ENCODE data around the gene CAPN14. TPM values are rescaled to one million over a fixed set of nuclear protein-coding genes. Genes with fewer than 3 reads are reported as not detected.

Gene CAPN14, protein sequence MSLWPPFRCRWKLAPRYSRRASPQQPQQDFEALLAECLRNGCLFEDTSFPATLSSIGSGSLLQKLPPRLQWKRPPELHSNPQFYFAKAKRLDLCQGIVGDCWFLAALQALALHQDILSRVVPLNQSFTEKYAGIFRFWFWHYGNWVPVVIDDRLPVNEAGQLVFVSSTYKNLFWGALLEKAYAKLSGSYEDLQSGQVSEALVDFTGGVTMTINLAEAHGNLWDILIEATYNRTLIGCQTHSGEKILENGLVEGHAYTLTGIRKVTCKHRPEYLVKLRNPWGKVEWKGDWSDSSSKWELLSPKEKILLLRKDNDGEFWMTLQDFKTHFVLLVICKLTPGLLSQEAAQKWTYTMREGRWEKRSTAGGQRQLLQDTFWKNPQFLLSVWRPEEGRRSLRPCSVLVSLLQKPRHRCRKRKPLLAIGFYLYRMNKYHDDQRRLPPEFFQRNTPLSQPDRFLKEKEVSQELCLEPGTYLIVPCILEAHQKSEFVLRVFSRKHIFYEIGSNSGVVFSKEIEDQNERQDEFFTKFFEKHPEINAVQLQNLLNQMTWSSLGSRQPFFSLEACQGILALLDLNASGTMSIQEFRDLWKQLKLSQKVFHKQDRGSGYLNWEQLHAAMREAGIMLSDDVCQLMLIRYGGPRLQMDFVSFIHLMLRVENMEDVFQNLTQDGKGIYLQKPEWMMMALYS
- polyA plus RNA-seq (2013, experiment 1 of 4), result 0.09 TPM
- 0.05 TPM for polyA plus RNA-seq (2013, experiment 2 of 4)
- not detected for polyA plus RNA-seq (2013, experiment 3 of 4)
- polyA plus RNA-seq (2013, experiment 4 of 4), result 0.12 TPM

DNA sequence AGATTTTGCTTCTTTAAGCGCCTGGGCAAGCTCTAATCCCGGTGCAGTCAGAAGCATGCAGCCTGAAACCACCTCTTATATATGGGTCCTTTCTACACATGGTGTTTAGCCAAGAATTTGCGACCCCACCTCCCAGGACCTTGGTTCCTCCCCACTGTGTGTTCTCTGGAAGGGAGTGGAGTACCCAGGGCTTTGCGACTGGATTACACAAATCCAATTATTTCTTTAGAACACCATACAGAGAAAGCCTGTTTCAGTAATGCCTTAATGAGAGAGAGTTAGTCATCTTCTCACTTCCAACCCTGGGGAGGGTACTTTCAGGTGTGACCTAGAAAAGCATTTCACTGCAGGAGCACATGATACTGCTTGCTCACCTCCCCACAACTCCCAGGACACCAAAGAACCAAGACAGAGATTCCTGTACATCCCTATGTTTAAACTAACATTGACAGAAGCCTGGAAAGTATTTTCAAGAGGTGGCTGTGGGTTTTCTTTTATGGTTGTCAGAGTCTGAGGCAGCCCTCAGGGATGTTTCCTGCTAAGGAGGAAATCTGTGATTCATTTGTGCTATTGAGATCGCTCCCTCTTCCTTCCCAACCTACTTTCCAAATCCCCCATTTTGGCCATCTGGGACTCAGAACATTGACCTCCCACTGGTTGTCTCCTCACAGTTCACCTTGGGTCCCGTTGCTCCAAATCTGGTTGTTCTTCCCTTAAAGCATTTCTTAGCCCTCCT lies at the start of gene CAPN14:
Gene CAPN14 (minus strand): TSS at position 51 of the 736 bp plus-strand sequence. CDS start 12,068 bp downstream, outside the sequence.
- Histone ChIP-seq H3K27ac (ENCODE audit: insufficient read depth, low read depth, low read length, poor library complexity, severe bottlenecking) (no peak within 1 kb of the TSS), H3K9me3 (ENCODE audit: control insufficient read depth, low read length) (no peaks in the 10 kb centered on the region), H3K36me3 (ENCODE audit: control insufficient read depth, insufficient read depth, low read length) (no peaks in the 10 kb centered on the region), H3K27me3 (ENCODE audit: control insufficient read depth, insufficient read depth, low read length, poor library complexity, severe bottlenecking) (no peaks in the 10 kb centered on the region), H3K4me1 (ENCODE audit: control insufficient read depth, insufficient read depth, low read length) (no peaks in the 10 kb centered on the region), H3K4me3 (ENCODE audit: insufficient read depth, low read depth, low read length) (no peak within 1 kb of the TSS)
- 83 to 85% methylated on average over 5 to 6 of the region's 6 CpGs for WGBS, 2 experiments

- H3K9me3 ChIP-seq (ENCODE audit: control insufficient read depth, low read length), result no peaks in the 10 kb centered on the region
- 91 to 94% methylated on average over 6 of the region's 6 CpGs for WGBS, 2 experiments
- no peak overlapping the region for H3K27ac ChIP-seq (ENCODE audit: insufficient read depth, low read depth, low read length, poor library complexity, severe bottlenecking)
- peaks cover 5% of the 10 kb centered on the region for H3K36me3 ChIP-seq (ENCODE audit: control insufficient read depth, insufficient read depth, low read length)
- no peaks in the 10 kb centered on the region for H3K27me3 ChIP-seq (ENCODE audit: control insufficient read depth, insufficient read depth, low read length, poor library complexity, severe bottlenecking)
- H3K4me1 ChIP-seq (ENCODE audit: control insufficient read depth, insufficient read depth, low read length), result no peaks in the 10 kb centered on the region
- no peak overlapping the region for H3K4me3 ChIP-seq (ENCODE audit: insufficient read depth, low read depth, low read length)
These were observed 49.5 kb upstream of the CAPN14 start for GRCh38 chr2:31266804-31267203.

DNA sequence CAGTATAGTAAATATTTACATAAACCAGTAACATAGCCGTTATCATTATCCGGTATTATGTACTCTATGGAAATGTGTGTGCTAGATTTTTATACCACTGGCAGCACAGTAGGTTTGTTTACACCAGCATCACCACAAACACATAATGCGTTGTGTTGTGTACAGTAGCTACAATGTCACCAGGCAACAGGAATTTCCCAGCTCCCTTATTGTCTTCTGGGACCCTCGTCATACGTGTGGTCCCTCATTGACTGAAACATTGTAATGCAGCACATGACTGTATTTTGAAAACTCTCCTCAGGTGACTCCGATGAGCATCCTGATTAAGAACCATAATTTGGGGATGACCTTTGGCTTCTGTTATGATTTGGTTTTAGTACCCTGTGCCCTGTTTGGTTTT lies 47.9 kb upstream of the CAPN14 start:
- peaks cover 6% of the 10 kb centered on the region for H3K36me3 ChIP-seq (ENCODE audit: control insufficient read depth, insufficient read depth, low read length)
- H3K27me3 ChIP-seq (ENCODE audit: control insufficient read depth, insufficient read depth, low read length, poor library complexity, severe bottlenecking), result no peaks in the 10 kb centered on the region
- H3K4me1 ChIP-seq (ENCODE audit: control insufficient read depth, insufficient read depth, low read length), result no peaks in the 10 kb centered on the region
- no peaks in the 10 kb centered on the region for H3K9me3 ChIP-seq (ENCODE audit: control insufficient read depth, low read length)
- no peak overlapping the region for H3K27ac ChIP-seq (ENCODE audit: insufficient read depth, low read depth, low read length, poor library complexity, severe bottlenecking)
- 89 to 93% methylated on average over 6 of the region's 6 CpGs for WGBS, 2 experiments
- H3K4me3 ChIP-seq (ENCODE audit: insufficient read depth, low read depth, low read length), result no peak overlapping the region

GRCh38 chr2:31263636-31264190 lies 46.4 kb upstream of the CAPN14 start:
- H3K9me3 ChIP-seq (ENCODE audit: control insufficient read depth, low read length), result no peaks in the 10 kb centered on the region
- no peaks in the 10 kb centered on the region for H3K27me3 ChIP-seq (ENCODE audit: control insufficient read depth, insufficient read depth, low read length, poor library complexity, severe bottlenecking)
- WGBS, 2 experiments, result 91 to 98% methylated on average over 3 of the region's 3 CpGs
- H3K4me1 ChIP-seq (ENCODE audit: control insufficient read depth, insufficient read depth, low read length), result no peaks in the 10 kb centered on the region
- no peak overlapping the region for H3K27ac ChIP-seq (ENCODE audit: insufficient read depth, low read depth, low read length, poor library complexity, severe bottlenecking)
- H3K4me3 ChIP-seq (ENCODE audit: insufficient read depth, low read depth, low read length), result no peak overlapping the region
- peaks cover 6% of the 10 kb centered on the region for H3K36me3 ChIP-seq (ENCODE audit: control insufficient read depth, insufficient read depth, low read length)

DNA sequence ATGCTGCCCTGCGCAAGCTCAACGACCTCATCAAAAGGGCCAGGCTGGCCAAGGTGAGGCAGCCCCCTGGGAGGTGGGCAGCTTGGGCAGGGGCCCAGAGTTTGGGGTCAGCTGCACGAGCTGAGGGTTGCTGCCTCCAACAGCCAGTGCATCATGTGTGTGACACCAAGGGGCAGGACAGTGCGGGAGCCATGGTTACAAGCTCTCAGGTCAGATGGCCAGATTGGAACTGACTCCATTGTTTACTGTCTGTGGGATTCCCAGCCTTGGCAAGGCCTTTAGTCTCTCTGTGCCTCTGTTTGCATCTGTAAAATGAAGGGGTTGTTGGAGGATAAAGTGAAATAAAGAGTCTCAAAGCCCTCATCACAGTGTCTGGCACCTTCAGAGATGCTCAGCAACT lies 43.6 kb upstream of the CAPN14 start:
- H3K4me1 ChIP-seq (ENCODE audit: control insufficient read depth, insufficient read depth, low read length), result peaks cover 4% of the 10 kb centered on the region
- peaks cover 6% of the 10 kb centered on the region for H3K36me3 ChIP-seq (ENCODE audit: control insufficient read depth, insufficient read depth, low read length)
- 94% methylated on average over 4 of the region's 4 CpGs for WGBS, 2 experiments
- H3K27ac ChIP-seq (ENCODE audit: insufficient read depth, low read depth, low read length, poor library complexity, severe bottlenecking), result no peak overlapping the region
- H3K4me3 ChIP-seq (ENCODE audit: insufficient read depth, low read depth, low read length), result no peak overlapping the region
- H3K9me3 ChIP-seq (ENCODE audit: control insufficient read depth, low read length), result no peaks in the 10 kb centered on the region
- H3K27me3 ChIP-seq (ENCODE audit: control insufficient read depth, insufficient read depth, low read length, poor library complexity, severe bottlenecking), result no peaks in the 10 kb centered on the region

DNA sequence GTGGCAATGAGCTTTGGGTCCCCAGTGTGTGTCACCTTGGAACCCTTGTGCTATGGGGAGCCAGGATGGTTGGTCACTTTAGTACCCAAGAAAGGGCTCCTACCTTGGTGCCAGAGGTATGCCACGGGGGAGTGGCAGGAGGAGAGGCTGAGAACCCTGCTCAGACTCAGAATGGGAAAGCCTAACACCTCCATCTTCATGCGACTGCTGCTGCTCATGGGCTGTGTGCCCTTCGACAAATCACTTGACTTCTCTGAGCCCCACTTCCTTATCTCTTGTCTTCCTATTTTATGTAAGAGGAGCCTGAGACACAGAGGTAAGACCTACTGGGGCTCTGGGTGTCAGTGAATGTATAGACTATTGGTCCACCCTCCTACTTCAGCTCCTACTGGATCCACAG lies 41.8 kb upstream of the CAPN14 start:
- 86 to 95% methylated on average over 3 of the region's 3 CpGs for WGBS, 2 experiments
- Histone ChIP-seq H3K27ac (ENCODE audit: insufficient read depth, low read depth, low read length, poor library complexity, severe bottlenecking) (no peak overlapping the region), H3K9me3 (ENCODE audit: control insufficient read depth, low read length) (no peaks in the 10 kb centered on the region), H3K27me3 (ENCODE audit: control insufficient read depth, insufficient read depth, low read length, poor library complexity, severe bottlenecking) (no peaks in the 10 kb centered on the region), H3K4me3 (ENCODE audit: insufficient read depth, low read depth, low read length) (no peak overlapping the region), H3K36me3 (ENCODE audit: control insufficient read depth, insufficient read depth, low read length) (peaks cover 6% of the 10 kb centered on the region), H3K4me1 (ENCODE audit: control insufficient read depth, insufficient read depth, low read length) (peaks cover 4% of the 10 kb centered on the region)

- Histone ChIP-seq H3K27me3 (ENCODE audit: control insufficient read depth, insufficient read depth, low read length, poor library complexity, severe bottlenecking) (no peaks in the 10 kb centered on the region), H3K4me3 (ENCODE audit: insufficient read depth, low read depth, low read length) (no peak overlapping the region), H3K27ac (ENCODE audit: insufficient read depth, low read depth, low read length, poor library complexity, severe bottlenecking) (no peak overlapping the region), H3K36me3 (ENCODE audit: control insufficient read depth, insufficient read depth, low read length) (peaks cover 6% of the 10 kb centered on the region), H3K4me1 (ENCODE audit: control insufficient read depth, insufficient read depth, low read length) (peaks cover 4% of the 10 kb centered on the region), H3K9me3 (ENCODE audit: control insufficient read depth, low read length) (no peaks in the 10 kb centered on the region)
- 67 to 72% methylated on average over 5 of the region's 5 CpGs for WGBS, 2 experiments
These were observed 41.0 kb upstream of the CAPN14 start for GRCh38 chr2:31258351-31258750.

DNA sequence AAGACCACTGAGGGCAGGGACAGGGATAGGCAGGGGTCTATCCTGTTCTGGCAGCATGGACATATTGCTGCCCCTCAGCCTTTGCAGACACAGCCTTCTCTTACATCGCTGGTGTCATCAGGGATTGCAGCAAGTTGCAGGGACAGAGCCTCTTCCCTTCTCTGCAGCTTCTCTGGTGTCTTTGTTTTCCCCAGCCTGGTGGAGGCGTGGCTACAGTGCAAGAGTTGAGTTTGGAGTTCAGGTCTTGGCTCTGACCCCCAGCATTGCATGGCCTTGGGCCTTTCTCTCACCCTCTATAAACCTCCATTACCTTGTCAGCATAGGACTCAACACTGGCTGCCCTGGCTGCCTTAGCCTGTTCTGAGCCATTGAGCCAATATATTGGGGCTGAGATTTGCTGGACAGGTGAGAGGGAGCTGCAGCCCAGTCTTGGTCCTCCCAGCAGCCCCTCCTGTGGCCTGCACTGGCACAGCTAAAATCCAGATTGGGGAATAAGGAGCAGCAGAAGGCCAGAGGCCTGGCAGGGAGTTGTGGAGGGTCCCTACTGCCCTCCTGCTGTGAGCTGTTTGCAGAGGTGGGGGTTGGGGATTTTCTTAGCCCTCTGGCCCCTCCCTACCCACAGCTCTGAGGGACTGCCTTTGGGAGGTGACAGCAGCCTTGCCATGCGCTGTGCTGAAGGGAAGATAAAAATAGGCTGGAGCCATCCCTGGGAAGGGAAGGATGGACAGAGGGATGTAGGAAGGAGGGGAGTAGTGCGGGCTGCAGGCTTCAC lies 39.5 kb upstream of the CAPN14 start:
- Histone ChIP-seq H3K27me3 (ENCODE audit: control insufficient read depth, insufficient read depth, low read length, poor library complexity, severe bottlenecking) (no peaks in the 10 kb centered on the region), H3K27ac (ENCODE audit: insufficient read depth, low read depth, low read length, poor library complexity, severe bottlenecking) (no peak overlapping the region), H3K36me3 (ENCODE audit: control insufficient read depth, insufficient read depth, low read length) (peaks cover 2% of the 10 kb centered on the region), H3K9me3 (ENCODE audit: control insufficient read depth, low read length) (no peaks in the 10 kb centered on the region), H3K4me1 (ENCODE audit: control insufficient read depth, insufficient read depth, low read length) (peaks cover 4% of the 10 kb centered on the region), H3K4me3 (ENCODE audit: insufficient read depth, low read depth, low read length) (no peak overlapping the region)
- 76 to 80% methylated on average over 4 of the region's 4 CpGs for WGBS, 2 experiments

DNA sequence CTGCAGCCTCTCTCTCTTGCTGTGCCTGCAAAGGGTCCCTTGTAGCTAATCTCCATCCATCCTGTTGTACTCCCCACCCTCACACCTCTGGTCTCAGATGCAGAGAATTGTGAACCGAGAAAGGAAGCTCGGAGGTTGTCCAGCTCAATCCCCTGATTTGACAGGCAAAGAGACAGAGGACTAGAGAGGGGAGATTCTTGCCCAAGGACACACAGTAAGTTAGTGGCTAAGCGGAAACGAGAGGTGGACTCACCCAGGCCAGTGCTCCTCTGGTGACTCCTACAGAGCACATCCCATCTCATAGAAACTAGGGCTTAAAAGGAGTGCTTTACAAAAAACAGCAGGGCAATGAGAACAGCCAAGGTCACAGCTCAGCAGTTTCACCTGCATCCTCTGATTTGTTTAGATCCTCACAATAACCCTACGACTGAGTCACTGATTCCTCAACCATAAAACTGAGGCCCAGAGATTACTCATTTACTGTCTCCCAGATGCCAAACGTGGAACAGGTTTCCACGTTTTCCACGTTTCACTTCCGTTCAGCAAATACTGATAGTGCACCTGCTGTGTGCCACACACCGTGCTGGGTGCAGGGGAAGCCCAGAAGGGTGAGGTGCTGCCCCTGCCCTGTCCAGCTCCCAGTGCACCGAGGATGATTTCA lies 38.7 kb upstream of the CAPN14 start:
- Histone ChIP-seq H3K4me3 (ENCODE audit: insufficient read depth, low read depth, low read length) (no peak overlapping the region), H3K27ac (ENCODE audit: insufficient read depth, low read depth, low read length, poor library complexity, severe bottlenecking) (no peak overlapping the region), H3K4me1 (ENCODE audit: control insufficient read depth, insufficient read depth, low read length) (peaks cover 4% of the 10 kb centered on the region), H3K9me3 (ENCODE audit: control insufficient read depth, low read length) (no peaks in the 10 kb centered on the region), H3K36me3 (ENCODE audit: control insufficient read depth, insufficient read depth, low read length) (no peaks in the 10 kb centered on the region), H3K27me3 (ENCODE audit: control insufficient read depth, insufficient read depth, low read length, poor library complexity, severe bottlenecking) (no peaks in the 10 kb centered on the region)
- 94% methylated on average over 11 of the region's 11 CpGs for WGBS, 2 experiments
